CD4-positive, alpha-beta T cell (primary cell): ENCODE data around the gene TRIM46. TPM values are rescaled to one million over a fixed set of nuclear protein-coding genes. Genes with fewer than 3 reads are reported as not detected.
"Not testable (repeated sequence)": the region's sequence is repeated elsewhere in the genome, so short reads cannot be mapped to it uniquely, and the experiment has no call there.

Experiments used
- ATAC-seq: fragments of 200-7000 bp; cut with Tn5 transposase; one replicate; pipeline ENCODE4 v1.10.0; 2022; ENCODE audit warnings: mild to moderate bottlenecking; ENCODE audit not compliant: poor library complexity
- CTCF ChIA-PET: fragments of 350-600 bp; sonication (Branson Sonifier 250); formaldehyde crosslinking; loops from one replicate; lab custom pipeline; 2021; ENCODE audit warnings: antibody characterized with exemption, inconsistent platforms; lab: Charles Lee
- POLR2A ChIA-PET: fragments of 350-600 bp; sonication (Branson Sonifier 250); formaldehyde crosslinking; loops from one replicate; lab custom pipeline; 2021; ENCODE audit warnings: antibody characterized with exemption, inconsistent platforms; lab: Charles Lee
- DNase-seq, 14 experiments: peaks; one replicate each; pipeline ENCODE4 v3.0.0-alpha.2; 2013 to 2020; ENCODE audit warnings: mixed read lengths in 2 of 14
- H3K27ac ChIP-seq, 2 donors: one replicate each; pipeline versions ENCODE4 v1.5.1 to v1.7.0; 2013; ENCODE audit warnings: low read length in 2 of 2, low read depth in 1 of 2, mild to moderate bottlenecking in 1 of 2
- H3K27me3 ChIP-seq, 2 experiments: 1 replicate in 1 of 2; 2 replicates in 1 of 2; pipeline versions ENCODE4 v1.6.1 to v1.7.0; 2013; ENCODE audit warnings: low read length in 2 of 2, control low read depth in 1 of 2, mild to moderate bottlenecking in 1 of 2, moderate library complexity in 1 of 2; ENCODE audit not compliant: insufficient read depth in 2 of 2, control insufficient read depth in 1 of 2
- H3K36me3 ChIP-seq: one replicate; pipeline ENCODE4 v1.6.1; 2013; ENCODE audit warnings: low read length, control low read depth; ENCODE audit not compliant: insufficient read depth
- H3K4me1 ChIP-seq: one replicate; pipeline ENCODE4 v1.6.1; 2013; ENCODE audit warnings: low read length, control low read depth; ENCODE audit not compliant: insufficient read depth
- H3K4me3 ChIP-seq: one replicate; pipeline ENCODE4 v1.5.1; 2013; ENCODE audit warnings: mild to moderate bottlenecking, low read length, moderate library complexity
- H3K9me3 ChIP-seq, 2 experiments: 1 replicate in 1 of 2; 2 replicates in 1 of 2; pipeline versions ENCODE4 v1.6.1 to v1.7.0; 2013; ENCODE audit warnings: low read length in 2 of 2, mild to moderate bottlenecking in 2 of 2, control low read depth in 1 of 2, moderate library complexity in 1 of 2; ENCODE audit not compliant: control insufficient read depth in 1 of 2, insufficient read depth in 1 of 2
- H3K27ac Mint-ChIP-seq: one replicate; pipeline ENCODE4 v1.8.0; 2020; ENCODE audit warnings: mixed read lengths
- H3K27me3 Mint-ChIP-seq: one replicate; pipeline ENCODE4 v1.8.0; 2021; ENCODE audit warnings: mixed read lengths
- H3K36me3 Mint-ChIP-seq: one replicate; pipeline ENCODE4 v1.8.0; 2021; ENCODE audit warnings: low read depth, mixed read lengths
- H3K4me1 Mint-ChIP-seq: one replicate; pipeline ENCODE4 v1.8.0; 2021; ENCODE audit warnings: low read depth, mixed read lengths
- H3K4me3 Mint-ChIP-seq: one replicate; pipeline ENCODE4 v1.8.0; 2020; ENCODE audit warnings: mild to moderate bottlenecking, mixed read lengths
- H3K9me3 Mint-ChIP-seq: one replicate; pipeline ENCODE4 v1.8.0; 2020; ENCODE audit warnings: mixed read lengths
- CTCF ChIP-seq: fragments of 200-600 bp; IDR thresholded peaks from one replicate; pipeline ENCODE4 v1.8.0; 2022; ENCODE audit warnings: antibody characterized with exemption, mild to moderate bottlenecking
- intact Hi-C, 2 experiments: fragments of 100-400 bp; cut with DNase I in 1 of 2; cut with micrococcal nuclease in 1 of 2; formaldehyde crosslinking; loops; one replicate each; pipeline versions ENCODE4 v1.15.1 to v1.9.0; 2023 to 2025; cut with DNase I, micrococcal nuclease
- total RNA-seq, 174 experiments: library from RNA in 2 of 174; stranded (reverse) in 2 of 174; gene quantifications; one replicate each; pipeline ENCODE4 v1.2.3 and lab custom pipeline; 2021 to 2026

The TRIM46 gene
- total RNA-seq, 2 experiments from 2014 or later: 2.9 to 3.0 TPM

GRCh38 chr1:155210314-155211104 lies 36.9 kb downstream of the TRIM46 start:
- POLR2A ChIA-PET: interaction anchor here (0.7 kb wide), 1 partner anchor 190 kb away, joined by 3 read pairs; no protein-coding TSS in a partner anchor
- Mint-ChIP-seq H3K9me3 (no peaks in the 10 kb centered on the region), H3K4me1 (peaks cover 37% of the 10 kb centered on the region), H3K36me3 (peaks cover 20% of the 10 kb centered on the region), H3K4me3 (peak overlapping the region; percentile 54), H3K27ac (peak overlapping the region; percentile 32), H3K27me3 (no peaks in the 10 kb centered on the region)
- CTCF ChIA-PET: interaction anchor here (2.8 kb wide), 1 partner anchor 17 kb away, joined by 15 read pairs; no protein-coding TSS in a partner anchor
- intact Hi-C loops: no loop called here
- Histone ChIP-seq H3K27ac (no peak overlapping the region), H3K9me3 (no peaks in the 10 kb centered on the region), H3K36me3 (peaks cover 11% of the 10 kb centered on the region), H3K27me3 (no peaks in the 10 kb centered on the region), H3K4me1 (peaks cover 39% of the 10 kb centered on the region), H3K4me3 (no peak overlapping the region)
- ATAC-seq: no peak
- TF ChIP-seq CTCF: no peak
- DNase-seq: peak in 2 of 14 experiments; percentile 45 to 55

- peaks cover 11% of the 10 kb centered on the region for H3K36me3 ChIP-seq
- CTCF ChIA-PET, H3K4me3 ChIP-seq, intact Hi-C loops, DNase-seq, H3K4me3 Mint-ChIP-seq, H3K27me3 ChIP-seq, H3K27ac ChIP-seq, H3K9me3 ChIP-seq, H3K27ac Mint-ChIP-seq, H3K27me3 Mint-ChIP-seq, ATAC-seq, POLR2A ChIA-PET, H3K9me3 Mint-ChIP-seq: not testable (repeated sequence)
- Mint-ChIP-seq H3K4me1 (peaks cover 37% of the 10 kb centered on the region), H3K36me3 (peaks cover 20% of the 10 kb centered on the region)
- H3K4me1 ChIP-seq: peaks cover 41% of the 10 kb centered on the region
These were observed 37.9 kb downstream of the TRIM46 start for GRCh38 chr1:155211381-155212050.

- H3K4me3 ChIP-seq, H3K27ac ChIP-seq, H3K27me3 ChIP-seq, H3K9me3 Mint-ChIP-seq, DNase-seq, H3K27ac Mint-ChIP-seq, H3K9me3 ChIP-seq, H3K4me3 Mint-ChIP-seq, POLR2A ChIA-PET, intact Hi-C loops, ATAC-seq, H3K27me3 Mint-ChIP-seq, CTCF ChIA-PET: not testable (repeated sequence)
- H3K4me1 Mint-ChIP-seq: peaks cover 33% of the 10 kb centered on the region
- peaks cover 20% of the 10 kb centered on the region for H3K36me3 Mint-ChIP-seq
- Histone ChIP-seq H3K4me1 (peaks cover 37% of the 10 kb centered on the region), H3K36me3 (peaks cover 11% of the 10 kb centered on the region)
These were observed 38.4 kb downstream of the TRIM46 start for GRCh38 chr1:155212051-155212440.

- Histone ChIP-seq H3K36me3 (peaks cover 11% of the 10 kb centered on the region), H3K4me1 (peaks cover 19% of the 10 kb centered on the region)
- peak in 1 of 14 experiments; percentile 62 for DNase-seq
- Mint-ChIP-seq H3K4me1 (peaks cover 23% of the 10 kb centered on the region), H3K36me3 (peaks cover 20% of the 10 kb centered on the region), H3K27ac (peak overlapping the region; percentile 67)
- H3K4me3 ChIP-seq, H3K9me3 ChIP-seq, POLR2A ChIA-PET, H3K27me3 Mint-ChIP-seq, CTCF ChIA-PET, H3K9me3 Mint-ChIP-seq, H3K27ac ChIP-seq, intact Hi-C loops, H3K27me3 ChIP-seq, H3K4me3 Mint-ChIP-seq: not testable (repeated sequence)
- peak; percentile 81 for ATAC-seq
These were observed 41.1 kb downstream of the TRIM46 start for GRCh38 chr1:155214702-155215101.
